Neural cell (in vitro differentiated cells): ENCODE measurements around the gene PNPLA7. TPM values are rescaled to one million over a fixed set of nuclear protein-coding genes. Genes with fewer than 3 reads are reported as not detected.
"Not testable (repeated sequence)": the region's sequence is repeated elsewhere in the genome, so short reads cannot be mapped to it uniquely, and the experiment has no call there.

ENCODE experiments used
- H2AFZ ChIP-seq: fragments of 200-600, 300-800 bp; sonication (generic), shearing (Covaris generic); 2 replicates; pipeline ENCODE4 v1.6.0; 2014; ENCODE audit warnings: low read depth, mild to moderate bottlenecking, antibody characterized with exemption, low read length, moderate library complexity
- H3F3A ChIP-seq: fragments of 200-600 bp; shearing (Covaris generic); 2 replicates; pipeline ENCODE4 v1.6.1; 2016; ENCODE audit warnings: mild to moderate bottlenecking, moderate library complexity, mixed read lengths, antibody characterized with exemption, low read length; ENCODE audit not compliant: insufficient read depth, poor library complexity, severe bottlenecking
- H3K27ac ChIP-seq: fragments of 200-600, 300-800 bp; sonication (generic), shearing (Covaris generic); 2 replicates; pipeline ENCODE4 v1.5.1; 2014; ENCODE audit warnings: mild to moderate bottlenecking, low read length, moderate library complexity
- H3K27me3 ChIP-seq: fragments of 300-800, 200-600 bp; sonication (generic), shearing (Covaris generic); 2 replicates; pipeline ENCODE4 v1.6.0; 2014; ENCODE audit warnings: mild to moderate bottlenecking, low read depth, low read length, moderate library complexity; ENCODE audit not compliant: insufficient read depth
- H3K36me3 ChIP-seq: fragments of 300-800, 200-600 bp; sonication (generic), shearing (Covaris generic); 2 replicates; pipeline ENCODE4 v1.5.1; 2014; ENCODE audit warnings: mild to moderate bottlenecking, antibody characterized with exemption, low read length, moderate library complexity; ENCODE audit not compliant: insufficient read depth
- H3K4me2 ChIP-seq: fragments of 300-800, 200-600 bp; sonication (generic), shearing (Covaris generic); 2 replicates; pipeline ENCODE4 v1.6.0; 2014; ENCODE audit warnings: mild to moderate bottlenecking, low read length
- H3K4me3 ChIP-seq: fragments of 300-800, 200-600 bp; sonication (generic), shearing (Covaris generic); 2 replicates; pipeline ENCODE4 v1.5.1; 2014; ENCODE audit warnings: mild to moderate bottlenecking, low read length, moderate library complexity
- H3K79me2 ChIP-seq: fragments of 200-600 bp; shearing (Covaris generic); replicated peaks from 2 replicates; pipeline ENCODE4 v1.6.0; 2014; ENCODE audit warnings: mild to moderate bottlenecking, low read length, moderate library complexity; ENCODE audit not compliant: insufficient read depth
- H3K9ac ChIP-seq: fragments of 300-800, 200-600 bp; sonication (generic), shearing (Covaris generic); 2 replicates; pipeline ENCODE4 v1.6.1; 2016; ENCODE audit warnings: mild to moderate bottlenecking, low read length, mixed read lengths
- H3K9me2 ChIP-seq: fragments of 200-600 bp; shearing (Covaris generic); 2 replicates; pipeline ENCODE4 v1.6.1; 2016; ENCODE audit warnings: mild to moderate bottlenecking, low read length, mixed read lengths; ENCODE audit not compliant: insufficient read depth
- H3K9me3 ChIP-seq: fragments of 200-600, 300-800 bp; sonication (generic), shearing (Covaris generic); 2 replicates; pipeline ENCODE4 v1.6.1; 2016; ENCODE audit warnings: mild to moderate bottlenecking, mixed run types, low read length, moderate library complexity, mixed read lengths
- H4K20me1 ChIP-seq: fragments of 200-600 bp; shearing (Covaris generic); 2 replicates; pipeline ENCODE4 v1.6.1; 2016; ENCODE audit warnings: mild to moderate bottlenecking, mixed run types; ENCODE audit not compliant: insufficient read depth
- EP300 ChIP-seq: fragments of 450-650 bp; conservative IDR thresholded peaks from 2 replicates; pipeline ENCODE4 v1.6.1; 2014; ENCODE audit warnings: antibody characterized with exemption, mild to moderate bottlenecking, moderate library complexity; ENCODE audit not compliant: poor library complexity, severe bottlenecking
- EZH2 ChIP-seq: fragments of 200-600, 300-800 bp; shearing (Covaris generic), sonication (generic); IDR thresholded peaks from 2 replicates; pipeline ENCODE4 v1.6.1; 2014; ENCODE audit warnings: antibody characterized with exemption, low read length, borderline replicate concordance, mild to moderate bottlenecking; ENCODE audit not compliant: insufficient read depth, poor library complexity, severe bottlenecking
- MXI1 ChIP-seq: fragments of 450-650 bp; conservative IDR thresholded peaks from 2 replicates; pipeline ENCODE4 v1.6.1; 2014; ENCODE audit warnings: antibody characterized with exemption, mild to moderate bottlenecking; ENCODE audit not compliant: poor library complexity, severe bottlenecking
- POLR2AphosphoS5 ChIP-seq: IDR thresholded peaks from 2 replicates; pipeline ENCODE4 v1.6.1; 2012
- SMC3 ChIP-seq: fragments of 450-650 bp; conservative IDR thresholded peaks from 2 replicates; pipeline ENCODE4 v1.6.1; 2014; ENCODE audit warnings: antibody characterized with exemption, mild to moderate bottlenecking, moderate library complexity; ENCODE audit not compliant: poor library complexity
- TAF1 ChIP-seq: IDR thresholded peaks from 2 replicates; pipeline ENCODE4 v1.6.1; 2012; ENCODE audit warnings: low read depth
- polyA plus RNA-seq: library from polyadenylated mRNA; depleted of rRNA; stranded (reverse); fragments of >200 nt; gene quantifications from 2 replicates; pipeline ENCODE4 v1.2.3, GENCODE V29; 2014
- TF ChIP-seq, protein P1 (sequence below): IDR thresholded peaks from 2 replicates; pipeline ENCODE4 v1.6.1; 2012; ENCODE audit warnings: borderline replicate concordance

The PNPLA7 gene
- polyA plus RNA-seq, 1 donor from 2014 or later, result 0.72 TPM

DNA sequence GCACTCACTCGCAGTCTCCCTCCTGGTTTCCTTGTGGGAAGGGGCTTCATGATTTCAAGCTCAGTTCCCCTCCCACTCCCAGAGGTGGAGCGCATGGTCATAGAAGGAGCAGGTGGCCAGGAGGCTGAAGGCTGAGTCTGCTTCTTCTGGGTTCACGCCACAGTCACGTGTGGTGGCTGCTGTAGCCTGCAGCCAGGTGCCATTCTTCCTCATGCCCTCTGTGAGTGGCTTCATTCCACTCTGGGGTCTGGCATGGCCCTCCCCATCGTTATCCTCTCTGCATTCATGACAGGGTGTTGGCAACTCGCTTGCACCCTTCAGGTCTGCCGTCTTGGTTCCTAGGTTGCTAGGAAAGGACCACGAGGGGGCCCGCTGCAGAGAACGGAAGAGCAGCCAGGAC is 5.0 kb upstream of the PNPLA7 start:
- no peaks in the 10 kb centered on the region for H3K36me3 ChIP-seq
- H3K9me3 ChIP-seq, result no peaks in the 10 kb centered on the region
- H3K4me3 ChIP-seq, result no peak overlapping the region
- H3K4me2 ChIP-seq, result no peak overlapping the region
- TF ChIP-seq POLR2AphosphoS5, result no peak
- no peak for TF ChIP-seq MXI1
- TF ChIP-seq SMC3, result no peak
- no peak for TF ChIP-seq EZH2
- no peak for TF ChIP-seq TAF1
- no peak overlapping the region for H3K9ac ChIP-seq
- no peak overlapping the region for H3K27ac ChIP-seq
- no peaks in the 10 kb centered on the region for H4K20me1 ChIP-seq
- H3K79me2 ChIP-seq, result no peaks in the 10 kb centered on the region
- H3F3A ChIP-seq, result no peaks in the 10 kb centered on the region
- H3K27me3 ChIP-seq, result no peaks in the 10 kb centered on the region
- H3K9me2 ChIP-seq, result no peaks in the 10 kb centered on the region
- H2AFZ ChIP-seq, result no peak overlapping the region

DNA sequence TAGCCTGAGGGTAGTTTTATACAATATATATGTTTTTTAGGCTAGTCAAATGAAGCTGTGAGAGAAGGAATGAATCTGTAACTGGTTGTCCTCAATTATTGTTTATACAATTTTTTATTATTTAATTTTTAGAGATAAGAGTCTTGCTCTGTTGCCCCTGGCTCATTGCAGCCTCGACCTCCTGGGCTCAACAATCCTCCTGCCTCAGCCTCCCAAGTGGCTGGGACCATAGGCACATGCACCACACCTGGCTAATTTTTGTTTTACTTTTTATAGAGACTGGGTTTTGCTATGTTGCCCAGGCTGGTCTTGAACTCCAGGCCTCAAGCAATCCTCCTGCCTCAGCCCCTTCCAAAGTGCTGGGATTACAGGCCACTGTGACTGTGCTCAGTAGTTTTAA is 4.1 kb upstream of the PNPLA7 start:
- H3K9ac ChIP-seq, result no peak overlapping the region
- H3K79me2 ChIP-seq, result no peaks in the 10 kb centered on the region
- H4K20me1 ChIP-seq, result no peaks in the 10 kb centered on the region
- no peaks in the 10 kb centered on the region for H3K36me3 ChIP-seq
- H3F3A ChIP-seq, result no peaks in the 10 kb centered on the region
- H3K4me3 ChIP-seq, result no peak overlapping the region
- H3K9me2 ChIP-seq, result no peaks in the 10 kb centered on the region
- no peak overlapping the region for H2AFZ ChIP-seq
- H3K4me2 ChIP-seq, result no peak overlapping the region
- H3K27ac ChIP-seq, result no peak overlapping the region
- H3K9me3 ChIP-seq, result no peaks in the 10 kb centered on the region
- no peak for TF ChIP-seq SMC3
- no peak for TF ChIP-seq EZH2
- no peak for TF ChIP-seq POLR2AphosphoS5
- TF ChIP-seq, protein P1, sequence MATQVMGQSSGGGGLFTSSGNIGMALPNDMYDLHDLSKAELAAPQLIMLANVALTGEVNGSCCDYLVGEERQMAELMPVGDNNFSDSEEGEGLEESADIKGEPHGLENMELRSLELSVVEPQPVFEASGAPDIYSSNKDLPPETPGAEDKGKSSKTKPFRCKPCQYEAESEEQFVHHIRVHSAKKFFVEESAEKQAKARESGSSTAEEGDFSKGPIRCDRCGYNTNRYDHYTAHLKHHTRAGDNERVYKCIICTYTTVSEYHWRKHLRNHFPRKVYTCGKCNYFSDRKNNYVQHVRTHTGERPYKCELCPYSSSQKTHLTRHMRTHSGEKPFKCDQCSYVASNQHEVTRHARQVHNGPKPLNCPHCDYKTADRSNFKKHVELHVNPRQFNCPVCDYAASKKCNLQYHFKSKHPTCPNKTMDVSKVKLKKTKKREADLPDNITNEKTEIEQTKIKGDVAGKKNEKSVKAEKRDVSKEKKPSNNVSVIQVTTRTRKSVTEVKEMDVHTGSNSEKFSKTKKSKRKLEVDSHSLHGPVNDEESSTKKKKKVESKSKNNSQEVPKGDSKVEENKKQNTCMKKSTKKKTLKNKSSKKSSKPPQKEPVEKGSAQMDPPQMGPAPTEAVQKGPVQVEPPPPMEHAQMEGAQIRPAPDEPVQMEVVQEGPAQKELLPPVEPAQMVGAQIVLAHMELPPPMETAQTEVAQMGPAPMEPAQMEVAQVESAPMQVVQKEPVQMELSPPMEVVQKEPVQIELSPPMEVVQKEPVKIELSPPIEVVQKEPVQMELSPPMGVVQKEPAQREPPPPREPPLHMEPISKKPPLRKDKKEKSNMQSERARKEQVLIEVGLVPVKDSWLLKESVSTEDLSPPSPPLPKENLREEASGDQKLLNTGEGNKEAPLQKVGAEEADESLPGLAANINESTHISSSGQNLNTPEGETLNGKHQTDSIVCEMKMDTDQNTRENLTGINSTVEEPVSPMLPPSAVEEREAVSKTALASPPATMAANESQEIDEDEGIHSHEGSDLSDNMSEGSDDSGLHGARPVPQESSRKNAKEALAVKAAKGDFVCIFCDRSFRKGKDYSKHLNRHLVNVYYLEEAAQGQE, result no peak
- TF ChIP-seq MXI1, result no peak
- no peak for TF ChIP-seq EP300
- H3K27me3 ChIP-seq, result no peaks in the 10 kb centered on the region

DNA sequence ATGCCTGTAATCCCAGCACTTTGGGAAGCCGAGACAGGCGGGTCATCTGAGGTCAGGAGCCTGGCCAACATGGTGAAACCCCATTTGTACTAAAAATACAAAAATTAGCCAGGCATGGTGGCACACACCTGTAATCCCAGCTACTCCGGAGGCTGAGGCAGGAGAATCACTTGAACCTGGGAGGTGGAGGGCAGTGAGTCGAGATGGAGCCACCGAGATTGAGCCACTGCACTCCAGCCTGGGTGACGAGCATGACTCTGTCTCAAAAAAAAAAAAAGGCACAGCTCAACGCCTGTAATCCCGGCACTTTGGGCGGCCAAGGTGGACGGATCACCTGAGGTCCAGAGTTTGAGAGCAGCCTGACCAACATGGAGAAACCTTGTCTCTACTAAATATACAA is 3.5 kb upstream of the PNPLA7 start:
- not testable (repeated sequence) for H3K9ac ChIP-seq, H3K27me3 ChIP-seq, H3K9me2 ChIP-seq, H3F3A ChIP-seq, H3K4me2 ChIP-seq, H2AFZ ChIP-seq, H3K36me3 ChIP-seq, H3K27ac ChIP-seq, H3K4me3 ChIP-seq, H3K79me2 ChIP-seq, H4K20me1 ChIP-seq, H3K9me3 ChIP-seq
